Measurements from ENCODE around the gene KNDC1.
"Not testable (repeated sequence)": the region's sequence is repeated elsewhere in the genome, so short reads cannot be mapped to it uniquely, and the experiment has no call there.

Gene KNDC1

DNA sequence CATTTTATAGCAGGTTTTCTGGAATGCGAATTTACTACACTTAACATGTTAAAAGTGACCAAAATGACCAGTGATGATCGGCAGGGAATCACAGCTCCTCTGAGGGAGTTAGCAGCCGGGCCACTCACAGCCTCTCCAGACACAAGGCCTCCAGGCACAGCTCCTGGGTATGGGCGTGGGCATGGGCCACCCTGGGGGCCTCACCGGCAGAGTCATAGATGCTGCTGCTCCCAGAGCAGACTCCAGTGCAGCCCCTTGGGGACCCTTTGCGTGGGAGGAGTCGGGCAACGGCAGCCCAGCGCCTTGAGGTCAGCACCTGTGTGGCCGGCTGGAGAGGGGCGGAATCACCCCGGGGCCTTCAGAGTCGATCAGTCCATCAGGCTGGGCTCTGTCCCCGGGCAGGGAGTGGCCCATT is 8.6 kb downstream of the KNDC1 start:
- in situ Hi-C loops (cut with MboI; ENCODE audit: low pct_unique_long_range_greater_than_20kb, low sequenced_read_pairs): no loop called here
- no peak for DNase-seq

DNA sequence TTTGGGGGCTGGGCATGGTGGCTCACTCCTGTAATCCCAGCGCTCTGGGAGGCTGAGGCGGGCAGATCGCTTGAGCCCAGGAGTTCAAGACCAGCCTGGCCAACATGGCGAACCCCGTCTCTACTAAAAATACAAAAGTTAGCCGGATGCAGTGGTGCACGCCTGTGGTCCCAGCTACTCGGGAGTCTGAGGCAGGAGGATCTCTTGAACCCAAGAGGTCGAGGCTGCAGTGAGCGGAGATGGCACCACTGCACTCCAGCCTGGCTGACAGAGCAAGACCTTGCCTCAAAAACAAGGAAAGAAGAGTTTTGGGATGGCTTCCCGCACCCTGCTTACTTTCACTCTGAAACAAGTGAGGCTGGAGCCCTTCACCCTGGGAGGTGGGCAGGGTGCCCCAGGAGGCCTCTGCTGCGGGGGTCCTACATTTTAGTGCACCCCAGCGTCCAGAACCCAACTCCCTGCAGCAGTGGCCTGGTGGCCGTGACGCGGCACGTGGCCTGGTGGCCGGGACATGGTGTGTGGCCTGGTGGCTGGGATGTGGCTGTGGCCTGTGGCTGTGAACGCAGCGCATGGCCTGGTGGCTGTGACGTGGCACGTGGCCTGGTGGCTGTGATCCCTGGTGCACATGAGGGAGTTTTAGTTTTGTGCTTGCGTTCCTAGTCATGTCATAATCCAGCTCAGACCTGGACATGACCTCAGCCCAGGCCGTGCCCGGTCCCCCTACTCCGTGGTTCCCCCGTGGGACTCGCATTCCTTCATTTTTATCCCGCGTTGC is 9.3 kb downstream of the KNDC1 start:
- in situ Hi-C loops (cut with MboI; ENCODE audit: low pct_unique_long_range_greater_than_20kb, low sequenced_read_pairs): no loop called here
- no peak for DNase-seq

DNA sequence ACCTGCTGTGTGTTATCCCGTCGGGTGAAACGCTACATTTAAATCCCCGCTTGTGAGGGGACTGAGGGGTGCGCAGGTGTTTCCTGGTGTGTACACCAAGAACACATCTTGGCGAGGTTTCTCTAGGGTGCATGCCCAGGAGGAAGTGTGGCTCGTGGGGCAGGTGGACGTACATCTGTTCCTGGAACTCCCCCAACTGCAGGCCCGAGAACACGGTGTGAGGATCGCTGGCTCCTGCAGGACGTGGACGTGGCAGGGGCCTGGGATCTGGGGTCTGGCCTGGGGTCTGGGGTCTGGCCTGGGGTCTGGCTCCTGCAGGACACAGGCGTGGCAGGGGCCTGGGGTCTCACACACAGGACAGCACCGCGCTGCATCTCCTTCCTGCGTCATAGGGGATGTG is 10.1 kb downstream of the KNDC1 start:
- no peak for DNase-seq
- in situ Hi-C loops (cut with MboI; ENCODE audit: low pct_unique_long_range_greater_than_20kb, low sequenced_read_pairs): no loop called here

DNA sequence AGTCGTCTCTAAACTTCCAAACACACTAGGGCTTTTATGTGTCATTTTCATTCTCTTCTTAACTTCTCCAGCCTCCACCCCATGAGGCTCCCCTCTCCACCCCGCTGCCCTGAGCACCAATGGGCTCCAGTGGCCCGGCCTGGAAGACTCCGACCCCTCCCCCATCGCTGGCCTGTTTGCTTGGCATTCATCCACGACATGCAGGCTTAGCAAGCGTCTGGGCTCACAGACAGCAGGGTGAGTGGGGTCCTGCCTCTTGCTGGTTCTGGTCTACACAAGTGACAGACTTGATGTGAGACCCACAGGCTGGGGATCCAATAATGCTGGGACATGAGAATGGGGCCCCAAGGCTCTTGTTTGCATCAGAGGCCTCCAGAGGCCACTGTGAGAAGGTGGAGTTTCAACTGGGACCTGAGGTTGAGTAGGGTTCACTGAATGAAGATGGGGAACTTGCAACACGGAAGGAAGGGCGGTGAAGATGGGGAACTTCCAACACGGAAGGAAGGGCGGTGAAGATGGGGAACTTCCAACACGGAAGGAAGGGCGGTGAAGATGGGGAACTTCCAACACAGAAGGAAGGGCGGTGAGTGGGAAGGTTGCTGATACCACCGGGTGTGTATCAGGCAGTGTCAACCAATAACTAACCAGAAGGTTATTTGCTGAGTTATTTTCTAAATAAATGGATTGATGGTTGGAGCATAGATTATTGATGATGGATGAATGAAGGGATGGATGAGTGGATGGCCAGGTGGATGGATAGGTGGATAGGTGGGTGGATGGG is 14.0 kb downstream of the KNDC1 start:
- DNase-seq: no peak
- in situ Hi-C loops (cut with MboI; ENCODE audit: low pct_unique_long_range_greater_than_20kb, low sequenced_read_pairs): no loop called here

DNA sequence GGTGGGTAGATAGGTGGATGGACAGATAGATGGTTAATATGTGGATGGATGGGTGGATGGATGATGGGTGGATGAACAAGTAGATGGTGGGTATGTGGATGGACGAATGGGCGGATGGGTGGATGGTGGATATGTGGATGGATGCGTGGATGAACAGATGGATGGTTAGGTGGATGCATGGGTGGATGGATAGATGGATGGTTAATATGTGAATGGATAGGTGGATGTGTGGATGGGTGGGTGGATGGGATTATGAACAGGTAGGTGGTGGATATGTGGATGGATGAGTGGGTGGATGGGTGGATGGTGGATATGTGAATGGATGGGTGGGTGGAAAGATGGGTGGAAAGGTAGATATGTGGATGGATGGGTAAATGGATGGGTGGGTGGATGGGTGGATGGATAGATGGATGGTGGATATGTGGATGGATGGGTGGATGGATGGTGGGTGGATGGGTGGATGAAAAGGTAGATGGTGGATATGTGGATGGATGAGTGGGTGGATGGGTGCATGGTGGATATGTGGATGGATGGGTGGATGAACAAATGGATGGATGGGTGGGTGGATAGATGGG is 14.8 kb downstream of the KNDC1 start:
- in situ Hi-C loops (cut with MboI; ENCODE audit: low pct_unique_long_range_greater_than_20kb, low sequenced_read_pairs): no loop called here
- no peak for DNase-seq

DNA sequence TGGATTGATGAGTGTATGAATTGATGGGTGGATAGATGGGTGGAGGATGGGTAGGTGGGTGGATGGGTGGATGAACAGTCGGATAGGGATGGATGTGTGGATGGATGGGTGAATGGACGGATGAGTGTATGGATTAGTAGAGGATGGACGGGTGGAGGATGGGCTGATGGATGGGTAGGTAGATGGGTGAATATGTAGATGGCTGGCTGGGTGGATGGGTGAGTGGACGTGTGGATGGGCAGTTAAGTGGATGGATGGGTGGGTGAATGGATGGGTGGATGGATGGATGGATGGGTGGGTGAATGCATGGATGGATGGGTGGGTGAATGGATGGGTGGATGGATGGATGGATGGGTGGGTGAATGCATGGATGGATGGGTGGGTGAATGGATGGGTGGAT is 15.6 kb downstream of the KNDC1 start:
- in situ Hi-C loops (cut with MboI; ENCODE audit: low pct_unique_long_range_greater_than_20kb, low sequenced_read_pairs); DNase-seq: not testable (repeated sequence)

DNA sequence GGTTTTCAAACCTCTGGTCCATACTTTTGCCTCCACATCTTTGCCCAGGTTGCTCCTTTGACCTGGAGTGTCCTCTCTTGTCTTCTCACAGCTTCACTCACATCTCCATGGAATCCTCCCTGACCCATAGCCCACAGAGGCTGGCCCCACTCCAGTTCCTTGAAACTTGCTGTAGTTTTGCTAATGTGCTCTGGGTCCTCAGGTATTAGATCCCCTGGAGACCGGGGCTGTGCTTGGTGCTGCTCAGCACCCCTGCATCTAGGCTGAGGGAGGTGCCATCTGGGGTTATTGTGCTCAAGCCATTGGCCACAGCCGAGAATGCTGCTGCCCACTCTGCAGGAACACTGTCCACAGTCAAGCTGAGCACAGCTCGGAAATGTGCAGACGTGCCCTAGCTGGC is 16.5 kb downstream of the KNDC1 start:
- in situ Hi-C loops (cut with MboI; ENCODE audit: low pct_unique_long_range_greater_than_20kb, low sequenced_read_pairs): no loop called here
- DNase-seq: no peak

DNA sequence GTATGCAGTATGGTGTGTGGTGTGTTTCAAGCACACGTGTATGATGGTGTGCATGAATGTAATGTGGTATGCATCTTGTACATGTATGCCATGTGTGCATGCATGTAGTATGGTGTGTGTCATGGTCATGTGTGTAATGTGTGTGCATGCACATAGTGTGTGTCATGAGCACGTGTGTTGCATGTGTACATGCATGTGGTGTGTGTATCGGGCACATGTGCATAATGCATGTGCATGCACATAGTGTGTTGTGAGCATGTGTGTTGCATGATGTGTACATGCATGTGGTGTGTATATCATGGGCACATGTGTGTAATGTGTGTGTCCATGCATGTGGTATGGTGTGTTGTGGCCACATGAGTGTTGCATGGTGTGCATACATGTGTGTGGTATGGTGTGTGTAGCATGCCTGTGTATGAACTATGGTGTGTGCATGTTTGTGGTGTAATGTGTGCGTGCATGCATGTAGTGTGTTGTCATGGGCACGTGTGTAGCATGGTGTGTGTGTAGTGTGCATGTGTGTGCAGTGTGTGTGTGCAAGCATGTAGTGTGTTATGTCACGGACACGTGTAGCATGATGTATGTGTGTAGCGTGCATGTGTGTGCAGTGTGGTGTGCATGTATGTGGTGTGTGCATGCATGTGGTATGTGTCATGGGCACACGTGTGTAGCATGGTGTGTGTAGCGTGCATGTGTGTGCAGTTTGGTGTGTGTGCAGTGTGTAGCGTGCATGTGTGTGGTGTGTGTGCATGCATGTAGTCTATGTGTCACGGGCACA is 17.6 kb downstream of the KNDC1 start:
- DNase-seq: no peak
- in situ Hi-C loops (cut with MboI; ENCODE audit: low pct_unique_long_range_greater_than_20kb, low sequenced_read_pairs): no loop called here

DNA sequence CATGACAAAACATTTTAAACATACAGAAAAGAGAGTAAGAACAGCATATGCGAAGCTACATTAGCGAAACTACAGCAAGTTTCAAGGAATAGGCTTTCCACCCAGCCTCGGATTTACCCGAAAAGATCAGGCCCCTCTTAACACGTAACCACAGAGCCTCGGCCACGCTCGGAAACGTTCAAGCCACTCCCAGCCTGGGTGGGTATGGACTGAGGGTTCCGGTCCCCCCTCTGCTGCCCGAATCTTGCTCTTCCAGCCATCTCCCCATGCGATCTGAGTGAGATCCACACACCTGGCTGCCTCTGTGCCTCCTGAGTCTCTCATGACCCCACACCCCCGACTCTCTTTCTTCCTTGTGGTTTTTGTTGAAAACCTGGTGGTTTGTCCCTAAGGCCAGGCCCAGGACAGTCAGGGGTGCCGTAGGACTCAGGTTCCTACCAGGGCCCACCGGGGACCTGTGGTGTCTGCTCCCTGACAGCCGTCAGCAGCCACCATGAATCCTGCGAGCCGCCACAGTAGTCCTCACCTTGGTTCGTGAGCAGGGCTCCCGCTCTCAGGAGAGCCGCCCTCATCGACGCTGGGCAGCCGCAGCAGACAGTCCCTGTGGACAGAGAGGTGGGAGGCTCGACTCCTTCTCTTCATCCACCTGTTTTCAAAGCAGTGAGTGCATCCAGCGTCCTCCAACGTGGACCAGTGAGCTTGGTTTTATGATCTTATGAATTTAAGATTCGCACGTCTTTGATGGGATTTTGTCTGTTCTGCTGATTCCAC is 18.5 kb downstream of the KNDC1 start:
- DNase-seq: no peak
- in situ Hi-C loops (cut with MboI; ENCODE audit: low pct_unique_long_range_greater_than_20kb, low sequenced_read_pairs): no loop called here

DNA sequence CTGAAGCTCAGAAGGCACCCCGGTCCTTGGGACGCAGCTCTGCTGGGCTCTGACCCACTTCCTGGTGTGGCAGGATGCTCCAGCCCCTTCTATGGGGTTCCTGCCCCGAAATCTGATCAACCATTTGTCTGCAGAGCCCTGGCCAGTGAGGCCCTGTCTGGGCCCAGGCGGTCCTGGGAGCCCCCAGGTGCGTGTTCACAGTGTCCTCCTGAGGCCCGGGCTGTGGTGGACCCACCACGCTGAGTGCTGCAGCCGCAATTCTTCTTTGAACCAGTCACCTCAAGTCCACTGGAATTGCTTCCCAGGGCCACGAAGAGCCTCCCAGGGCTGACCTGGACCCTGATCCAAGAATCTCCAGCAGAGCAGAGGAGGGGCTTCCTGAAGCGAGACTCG is 19.1 kb downstream of the KNDC1 start:
- in situ Hi-C loops (cut with MboI; ENCODE audit: low pct_unique_long_range_greater_than_20kb, low sequenced_read_pairs): no loop called here
- no peak for DNase-seq

DNA sequence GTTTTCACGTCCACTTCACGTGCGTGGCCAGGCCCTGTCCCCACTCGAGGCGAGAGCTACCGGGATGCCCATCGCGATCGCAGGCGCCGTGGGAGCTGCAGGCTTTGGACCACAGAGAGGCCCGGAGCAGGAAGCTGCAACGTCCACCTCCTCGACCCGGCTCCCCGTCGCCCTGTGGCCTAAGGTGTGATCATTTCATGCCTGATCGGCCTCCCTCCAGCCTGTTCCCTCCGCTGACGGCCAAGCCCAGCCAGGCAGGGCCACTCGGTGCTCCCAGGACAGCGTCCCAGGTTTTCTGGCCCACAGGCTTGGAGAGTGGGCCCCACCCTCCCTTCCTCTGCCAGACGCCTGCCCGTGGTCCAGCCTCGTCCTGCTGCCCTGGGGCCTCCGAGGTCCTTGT is 19.6 kb downstream of the KNDC1 start:
- in situ Hi-C loops (cut with MboI; ENCODE audit: low pct_unique_long_range_greater_than_20kb, low sequenced_read_pairs): no loop called here

DNA sequence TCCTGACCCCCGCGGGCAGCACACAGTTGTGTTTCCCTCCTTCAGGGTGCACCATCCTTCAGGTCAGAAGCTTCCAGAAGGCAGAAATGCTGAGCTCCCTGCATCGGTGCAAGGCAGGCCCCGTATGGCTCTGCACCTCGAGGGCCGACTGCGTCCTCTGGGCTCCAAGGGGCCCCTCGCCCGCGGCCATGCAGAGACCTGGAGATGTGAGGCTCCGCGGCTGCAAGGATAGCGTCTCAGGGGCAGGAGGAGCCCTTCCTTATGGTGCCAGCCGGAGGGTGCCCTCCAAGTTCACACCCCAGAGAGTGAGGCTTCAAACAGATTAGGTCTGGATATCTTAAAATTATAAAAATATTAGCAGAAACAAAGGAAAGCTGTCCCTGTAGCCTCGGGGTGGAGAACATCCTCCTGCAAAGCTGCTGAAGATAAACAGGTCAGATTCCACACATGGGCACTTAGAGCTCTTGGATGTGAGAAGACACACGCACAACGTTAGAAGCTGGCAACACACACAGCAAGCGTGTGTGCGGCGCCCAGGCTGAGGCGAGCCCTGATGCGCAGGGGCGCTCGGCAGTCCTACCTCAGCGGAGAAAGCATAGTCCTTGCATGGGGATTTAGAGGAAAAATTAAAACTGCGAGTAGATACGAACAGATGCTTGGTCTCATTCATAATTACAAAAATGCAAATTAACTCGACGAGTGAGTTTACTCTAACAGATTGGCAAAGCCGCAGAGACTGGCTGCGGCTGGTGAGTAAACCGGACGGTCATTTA is 20.4 kb downstream of the KNDC1 start:
- in situ Hi-C loops (cut with MboI; ENCODE audit: low pct_unique_long_range_greater_than_20kb, low sequenced_read_pairs): no loop called here
- no peak for DNase-seq

More for the DNA sequence above, 19.6 kb downstream of the KNDC1 start:
- DNase-seq: no peak

DNA sequence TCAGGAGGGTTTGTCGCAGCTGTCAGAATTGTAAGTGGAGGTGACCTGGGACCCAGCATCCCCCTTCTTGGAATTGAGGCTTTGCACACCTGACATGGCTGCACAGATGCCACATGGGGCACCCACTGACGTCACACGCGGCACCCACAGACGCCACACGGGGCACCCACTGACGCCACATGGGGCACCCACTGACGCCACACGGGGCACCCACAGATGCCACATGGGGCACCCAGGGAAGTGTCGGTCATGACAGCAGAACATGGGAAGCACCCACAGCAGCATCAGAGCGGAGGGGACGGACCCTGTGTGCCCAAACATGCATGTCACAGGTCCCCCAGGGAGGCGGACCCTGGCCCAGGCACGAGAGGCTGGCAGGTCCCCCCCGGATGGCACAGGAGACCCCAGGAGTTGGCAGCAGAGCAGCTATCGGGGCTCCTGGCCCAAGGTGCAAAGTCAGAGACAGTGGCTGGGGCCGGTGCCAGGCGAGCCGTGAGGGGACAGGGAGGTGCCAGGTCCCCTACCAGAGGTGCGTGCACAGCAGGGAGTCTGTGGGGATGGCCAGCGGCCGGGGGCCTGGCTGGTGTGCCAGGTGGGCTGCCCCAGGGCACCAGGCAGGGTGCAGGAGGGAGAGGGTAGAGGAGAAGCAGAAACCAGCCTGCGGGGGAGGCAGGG is 21.1 kb downstream of the KNDC1 start:
- in situ Hi-C loops (cut with MboI; ENCODE audit: low pct_unique_long_range_greater_than_20kb, low sequenced_read_pairs): no loop called here
- no peak for DNase-seq

DNA sequence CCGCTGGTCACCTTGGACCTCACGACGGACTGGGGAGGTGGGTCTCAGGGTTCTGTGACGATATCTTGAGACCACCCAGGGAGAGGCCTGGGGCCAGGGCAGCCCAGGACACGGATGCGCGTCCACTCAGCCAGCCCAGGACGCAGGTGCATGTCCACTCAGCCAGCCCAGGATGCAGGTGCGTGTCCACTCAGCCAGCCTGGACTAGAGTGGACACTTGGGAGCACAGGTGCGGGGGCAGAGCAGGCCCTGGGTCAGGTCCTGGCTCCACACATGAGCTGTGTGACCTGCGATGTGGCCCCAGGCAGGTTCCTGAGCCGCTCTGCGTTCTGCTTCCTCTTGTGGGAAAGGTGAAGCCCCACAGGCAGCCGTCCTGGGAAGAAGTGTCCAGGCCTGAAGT is 22.2 kb downstream of the KNDC1 start:
- in situ Hi-C loops (cut with MboI; ENCODE audit: low pct_unique_long_range_greater_than_20kb, low sequenced_read_pairs): no loop called here

DNA sequence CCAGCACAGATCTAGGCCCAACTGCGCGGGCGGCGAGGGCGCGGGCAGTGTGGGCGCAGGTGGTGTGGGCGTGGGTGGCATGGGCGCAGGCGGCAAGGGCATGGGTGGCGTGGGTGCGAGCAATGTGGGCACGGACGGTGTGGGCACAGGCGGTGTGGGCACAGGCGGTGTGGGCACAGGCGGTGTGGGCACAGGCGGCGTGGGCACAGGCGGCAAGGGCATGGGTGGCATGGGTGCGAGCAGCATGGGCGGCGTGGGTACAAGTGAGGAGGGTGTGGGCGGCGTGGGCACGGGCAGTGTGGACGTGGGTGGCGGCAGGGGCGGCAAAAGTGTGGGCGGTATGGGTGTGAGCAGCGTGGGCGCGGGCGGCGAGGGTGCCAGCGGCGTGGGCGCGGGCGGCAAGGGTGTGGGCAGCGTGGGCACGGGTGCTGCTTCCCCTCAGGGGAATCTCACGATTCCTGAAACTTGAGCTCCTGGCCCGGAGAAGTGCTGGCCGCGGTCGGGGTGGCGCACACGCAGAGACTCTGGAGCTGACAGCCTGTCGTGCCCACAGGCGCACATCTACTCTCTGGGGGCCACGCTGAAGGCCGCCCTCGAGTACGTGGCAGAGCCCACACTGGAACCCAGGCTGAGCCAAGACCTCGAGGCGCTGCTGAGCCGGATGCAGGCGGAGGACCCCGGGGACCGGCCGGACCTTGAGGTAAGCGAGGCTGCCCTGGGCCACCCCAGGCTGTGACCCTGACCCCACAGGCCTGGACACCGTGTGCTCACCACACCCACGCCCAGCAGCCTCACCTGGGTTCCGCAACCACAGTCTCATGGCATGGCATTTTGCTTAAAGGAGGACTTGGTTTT is 23.0 kb downstream of the KNDC1 start:
- no peak for DNase-seq
- in situ Hi-C loops (cut with MboI; ENCODE audit: low pct_unique_long_range_greater_than_20kb, low sequenced_read_pairs): no loop called here

More for the DNA sequence above, 22.2 kb downstream of the KNDC1 start:
- no peak for DNase-seq

DNA sequence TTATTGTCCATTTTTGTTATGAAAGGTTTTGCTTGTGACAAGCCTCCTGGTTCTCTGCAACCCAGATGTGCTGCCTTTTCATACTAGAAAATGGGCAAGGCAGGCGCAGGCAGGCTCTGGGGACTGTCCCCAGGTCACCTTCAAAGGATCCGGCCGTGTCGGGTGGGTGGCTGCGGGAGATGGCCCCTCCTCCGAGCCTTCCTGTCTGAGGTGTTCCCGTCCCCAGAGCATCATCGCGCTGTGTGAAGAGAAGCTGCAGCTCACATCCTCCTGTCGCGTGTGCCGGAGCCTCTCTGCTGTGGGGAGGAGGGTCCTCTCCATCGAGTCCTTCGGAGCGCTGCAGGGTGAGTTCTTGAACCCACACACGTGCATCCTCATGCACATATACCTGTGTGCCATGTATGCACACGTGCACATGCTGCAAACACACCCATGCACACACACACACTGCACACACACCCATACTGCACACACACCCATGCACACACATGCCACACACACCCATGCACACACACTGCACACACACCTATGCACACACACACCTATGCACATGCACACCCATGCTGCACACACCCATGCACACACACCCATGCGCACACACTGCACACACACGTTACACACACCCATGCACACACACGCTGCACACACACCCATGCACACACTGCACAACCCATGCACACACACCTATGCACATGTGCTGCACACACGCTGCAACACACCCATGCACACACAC is 23.8 kb downstream of the KNDC1 start:
- in situ Hi-C loops (cut with MboI; ENCODE audit: low pct_unique_long_range_greater_than_20kb, low sequenced_read_pairs): no loop called here
- no peak for DNase-seq

Data from KBM-7 (cell line).